K562 (cell line): ENCODE measurements around the gene STPG2. TPM values are rescaled to one million over a fixed set of nuclear protein-coding genes. Genes with fewer than 3 reads are reported as not detected.

Source experiments
- ATAC-seq: fragments of 200-7000 bp; cut with Tn5 transposase; 3 replicates; pipeline ENCODE4 v1.9.1; 2020; ENCODE audit warnings: moderate library complexity
- BruUV-seq: library from RNA; stranded (reverse); fragments of 400-500 nt; replicated peaks from 2 replicates; lab custom pipeline; 2021; lab: Mats Ljungman, UMichigan
- CTCF ChIA-PET: fragments of 300-600 bp; formaldehyde crosslinking; extraction: SDS; loops from one replicate; lab custom pipeline; 2021; ENCODE audit warnings: low intra/inter-chr PET ratio; lab: Yijun Ruan, JAX
- POLR2A ChIA-PET: fragments of 300-600, 350-650 bp; sonication (Branson Sonifier 250); formaldehyde crosslinking; extraction: SDS; loops from one replicate; lab custom pipeline; 2021; ENCODE audit warnings: antibody characterized with exemption, inconsistent platforms; lab: Yijun Ruan, JAX
- DNase-seq, 4 experiments: peaks; one replicate each; pipeline versions ENCODE4 v3.0.0 to v3.0.0-alpha.2; 2011 to 2018; ENCODE audit warnings: low spot score in 3 of 4, mixed read lengths in 3 of 4; ENCODE audit errors: extremely low read depth in 1 of 4
- FAIRE-seq: peaks from 2 replicates; lab custom pipeline; 2011; peaks lifted over from hg19 to GRCh38; lab: Jason Lieb, UNC
- H2AFZ ChIP-seq: 2 replicates; pipeline ENCODE4 v1.6.0; 2011; ENCODE audit warnings: low read depth, low read length, control low read depth, inconsistent platforms
- H3K27ac ChIP-seq: fragments of 200-600 bp; 3 replicates; pipeline ENCODE4 v1.8.0; 2011; ENCODE audit warnings: low read depth, mild to moderate bottlenecking, control low read depth, inconsistent platforms, low read length, moderate library complexity, mixed read lengths; ENCODE audit errors: extremely low read depth
- H3K27me3 ChIP-seq, 2 experiments: fragments of 300-600 bp in 1 of 2; 2 replicates in 1 of 2; 3 replicates in 1 of 2; pipeline versions ENCODE4 v1.6.0 to v1.8.0; 2011; ENCODE audit warnings: inconsistent platforms in 2 of 2, low read length in 2 of 2, mild to moderate bottlenecking in 1 of 2, mixed read lengths in 1 of 2, moderate library complexity in 1 of 2; ENCODE audit not compliant: control insufficient read depth in 2 of 2, insufficient read depth in 2 of 2
- H3K36me3 ChIP-seq: fragments of 300-600 bp; 3 replicates; pipeline ENCODE4 v1.8.0; 2011; ENCODE audit warnings: mild to moderate bottlenecking, low read length, inconsistent platforms; ENCODE audit not compliant: control insufficient read depth, insufficient read depth
- H3K4me1 ChIP-seq, 2 experiments: fragments of 200-600 bp in 1 of 2; replicated peaks in 1 of 2; 2 replicates in 1 of 2; 3 replicates in 1 of 2; pipeline versions ENCODE4 v1.5.1 to v1.8.0; 2011; ENCODE audit warnings: inconsistent platforms in 2 of 2, low read length in 2 of 2, mild to moderate bottlenecking in 1 of 2, mixed read lengths in 1 of 2, moderate library complexity in 1 of 2; ENCODE audit not compliant: control insufficient read depth in 2 of 2, insufficient read depth in 2 of 2
- H3K4me2 ChIP-seq: 2 replicates; pipeline ENCODE4 v1.6.1; 2011; ENCODE audit warnings: low read length, control low read depth, inconsistent platforms, mixed read lengths; ENCODE audit not compliant: insufficient read depth
- H3K4me3 ChIP-seq: fragments of 200-600 bp; sonication (generic), shearing (Covaris generic); 2 replicates; pipeline ENCODE4 v1.5.1; 2016; ENCODE audit warnings: control low read depth, inconsistent platforms
- H3K79me2 ChIP-seq: fragments of 200-600 bp; 3 replicates; pipeline ENCODE4 v1.8.0; 2011; ENCODE audit warnings: low read length, inconsistent platforms; ENCODE audit not compliant: control insufficient read depth, insufficient read depth
- H3K9ac ChIP-seq, 2 experiments: 2 replicates each; pipeline versions ENCODE4 v1.6.0 to v1.6.1; 2011; ENCODE audit warnings: low read depth in 2 of 2, low read length in 2 of 2, control low read depth in 1 of 2, inconsistent platforms in 1 of 2, mild to moderate bottlenecking in 1 of 2, mixed read lengths in 1 of 2; ENCODE audit not compliant: insufficient read depth in 1 of 2
- H3K9me1 ChIP-seq: one replicate; pipeline ENCODE4 v1.6.0; 2011; ENCODE audit warnings: inconsistent platforms, mild to moderate bottlenecking, low read length, moderate library complexity; ENCODE audit not compliant: control insufficient read depth, insufficient read depth
- H3K9me3 ChIP-seq: replicated peaks from 2 replicates; pipeline ENCODE4 v1.5.1; 2011; ENCODE audit warnings: low read depth, low read length, inconsistent platforms; ENCODE audit not compliant: control insufficient read depth, insufficient read depth
- H4K20me1 ChIP-seq: replicated peaks from 2 replicates; pipeline ENCODE4 v1.6.1; 2011; ENCODE audit warnings: low read length, inconsistent platforms, mixed read lengths; ENCODE audit not compliant: control insufficient read depth, insufficient read depth
- ASH1L ChIP-seq: fragments of 450-650 bp; IDR thresholded peaks from 2 replicates; pipeline ENCODE4 v1.6.1; 2018; ENCODE audit warnings: borderline replicate concordance, mild to moderate bottlenecking, low read depth; ENCODE audit not compliant: partially characterized antibody
- DPF2 ChIP-seq: fragments of 450-650 bp; IDR thresholded peaks from 2 replicates; pipeline ENCODE4 v1.6.1; 2016
- NCOA1 ChIP-seq: fragments of 450-650 bp; IDR thresholded peaks from 2 replicates; pipeline ENCODE4 v1.6.1; 2016; ENCODE audit warnings: low read depth
- RBM17 ChIP-seq: fragments of 200-400 bp; formaldehyde crosslinking; IDR thresholded peaks from 2 replicates; pipeline ENCODE4 v1.6.1; 2017; ENCODE audit warnings: low read depth, mild to moderate bottlenecking, low read length, borderline replicate concordance
- SMARCB1 ChIP-seq: IDR thresholded peaks from 2 replicates; pipeline ENCODE4 v1.6.1; 2011; ENCODE audit warnings: improper control_type of control experiment, low read depth; ENCODE audit not compliant: insufficient read length
- SMC3 ChIP-seq: conservative IDR thresholded peaks from 2 replicates; pipeline ENCODE4 v1.6.1; 2011; ENCODE audit warnings: low read depth, low read length, improper control_type of control experiment; ENCODE audit not compliant: insufficient read depth
- WGBS: fragments of 100-300 bp; shearing (Covaris generic); methylation state at CpG from one replicate; pipeline ENCODE4 v1.1.6; 2016; ENCODE audit warnings: low coverage, mixed read lengths; ENCODE audit not compliant: insufficient coverage; ENCODE audit errors: missing lambda C conversion rate; 5-methylcytosine and 5-hydroxymethylcytosine counted together
- in situ Hi-C: fragments of 300-500 bp; cut with MboI; formaldehyde crosslinking; loops from 4 replicates; pipeline ENCODE4 v1.15.0; 2018; ENCODE audit warnings: inconsistent platforms, mixed read lengths
- intact Hi-C: fragments of 100-400 bp; cut with micrococcal nuclease; formaldehyde crosslinking; loops from 2 replicates; pipeline ENCODE4 v1.14.2; 2022
- polyA plus RNA-seq, 8 experiments: library from polyadenylated mRNA; depleted of rRNA in 4 of 8; stranded (reverse) in 5 of 8; unstranded in 3 of 8; fragments of >200 nt; fragmentation: Nextera tagmentation in 2 of 8; fragmentation: Illumina TruSeq in 1 of 8; extraction: Ambion mirVana in 2 of 8; extraction: Trizol in 1 of 8; gene quantifications; 2 replicates each; pipeline versions ENCODE4 v1.2.1 to v1.2.3, GENCODE V29; 2011 to 2014; ENCODE audit warnings: inconsistent platforms in 1 of 8, missing spikeins in 1 of 8
- total RNA-seq, 7 experiments: library from RNA; depleted of rRNA in 6 of 7; stranded (reverse); fragments of >200 nt in 6 of 7; fragmentation: Illumina TruSeq in 2 of 7; extraction: Trizol in 2 of 7; gene quantifications; 2 replicates each; pipeline versions ENCODE4 v1.2.1 to v1.2.3, GENCODE V29; 2011 to 2021; ENCODE audit warnings: low replicate concordance in 1 of 7
- TF ChIP-seq, protein P1 (sequence below): fragments of 200-600 bp; sonication (generic); IDR thresholded peaks from one replicate; pipeline ENCODE4 v1.6.1; 2012; ENCODE audit warnings: mild to moderate bottlenecking, low read depth, low read length, inconsistent platforms

Gene STPG2
- total and polyA plus RNA-seq, 9 of the 15 experiments (the other 6 are each of a cell fraction or from before 2014, with no cell fraction given): not detected

DNA sequence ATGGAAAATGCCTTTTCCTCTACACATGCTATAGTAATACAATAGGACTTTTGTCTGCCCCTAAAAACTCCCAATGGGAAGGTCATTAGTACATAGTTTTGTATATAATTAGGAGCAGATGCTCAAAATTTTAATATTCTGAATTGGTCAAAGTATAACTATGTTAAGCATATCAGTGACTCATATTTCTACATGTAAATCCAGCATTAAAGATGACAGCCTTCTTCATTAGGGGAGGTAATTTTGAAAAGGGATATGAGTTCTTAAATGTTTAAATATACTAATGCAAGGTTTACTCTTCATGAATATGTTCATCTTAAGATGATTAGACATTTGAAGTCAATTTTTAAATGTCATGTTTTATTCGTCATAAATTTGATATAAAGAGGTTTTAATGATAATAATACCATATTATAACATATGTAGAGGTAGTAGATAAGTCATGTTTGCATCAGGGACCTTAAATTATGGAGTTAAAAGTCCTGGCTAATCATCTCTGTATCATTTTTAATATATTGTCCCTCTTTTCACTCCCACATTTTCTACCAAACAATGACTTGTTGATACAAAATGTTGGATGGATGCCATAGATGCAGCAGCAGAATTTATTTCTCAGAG lies 218.8 kb downstream of the STPG2 start:
- 0% methylated on average over 1 of the region's 1 CpG for WGBS
- Histone ChIP-seq H3K79me2 (no peaks in the 10 kb centered on the region), H3K4me2 (no peak overlapping the region), H3K9ac (no peak overlapping the region), H3K9me3 (no peaks in the 10 kb centered on the region), H2AFZ (no peak overlapping the region), H3K27ac (no peak overlapping the region), H4K20me1 (no peaks in the 10 kb centered on the region), H3K27me3 (no peaks in the 10 kb centered on the region), H3K36me3 (no peaks in the 10 kb centered on the region), H3K4me1 (no peaks in the 10 kb centered on the region), H3K9me1 (no peaks in the 10 kb centered on the region), H3K4me3 (no peak overlapping the region)
- intact Hi-C loops (no loop called here), in situ Hi-C loops (no loop called here)
- FAIRE-seq: no peak
- ATAC-seq: no peak
- CTCF ChIA-PET: no interaction called here
- POLR2A ChIA-PET: no interaction called here
- BruUV-seq: no TSS peak
- no peak for DNase-seq
- TF ChIP-seq DPF2 (no peak), ASH1L (no peak), SMARCB1 (no peak), RBM17 (no peak), NCOA1 (no peak), SMC3 (no peak)
- TF ChIP-seq, protein P1, sequence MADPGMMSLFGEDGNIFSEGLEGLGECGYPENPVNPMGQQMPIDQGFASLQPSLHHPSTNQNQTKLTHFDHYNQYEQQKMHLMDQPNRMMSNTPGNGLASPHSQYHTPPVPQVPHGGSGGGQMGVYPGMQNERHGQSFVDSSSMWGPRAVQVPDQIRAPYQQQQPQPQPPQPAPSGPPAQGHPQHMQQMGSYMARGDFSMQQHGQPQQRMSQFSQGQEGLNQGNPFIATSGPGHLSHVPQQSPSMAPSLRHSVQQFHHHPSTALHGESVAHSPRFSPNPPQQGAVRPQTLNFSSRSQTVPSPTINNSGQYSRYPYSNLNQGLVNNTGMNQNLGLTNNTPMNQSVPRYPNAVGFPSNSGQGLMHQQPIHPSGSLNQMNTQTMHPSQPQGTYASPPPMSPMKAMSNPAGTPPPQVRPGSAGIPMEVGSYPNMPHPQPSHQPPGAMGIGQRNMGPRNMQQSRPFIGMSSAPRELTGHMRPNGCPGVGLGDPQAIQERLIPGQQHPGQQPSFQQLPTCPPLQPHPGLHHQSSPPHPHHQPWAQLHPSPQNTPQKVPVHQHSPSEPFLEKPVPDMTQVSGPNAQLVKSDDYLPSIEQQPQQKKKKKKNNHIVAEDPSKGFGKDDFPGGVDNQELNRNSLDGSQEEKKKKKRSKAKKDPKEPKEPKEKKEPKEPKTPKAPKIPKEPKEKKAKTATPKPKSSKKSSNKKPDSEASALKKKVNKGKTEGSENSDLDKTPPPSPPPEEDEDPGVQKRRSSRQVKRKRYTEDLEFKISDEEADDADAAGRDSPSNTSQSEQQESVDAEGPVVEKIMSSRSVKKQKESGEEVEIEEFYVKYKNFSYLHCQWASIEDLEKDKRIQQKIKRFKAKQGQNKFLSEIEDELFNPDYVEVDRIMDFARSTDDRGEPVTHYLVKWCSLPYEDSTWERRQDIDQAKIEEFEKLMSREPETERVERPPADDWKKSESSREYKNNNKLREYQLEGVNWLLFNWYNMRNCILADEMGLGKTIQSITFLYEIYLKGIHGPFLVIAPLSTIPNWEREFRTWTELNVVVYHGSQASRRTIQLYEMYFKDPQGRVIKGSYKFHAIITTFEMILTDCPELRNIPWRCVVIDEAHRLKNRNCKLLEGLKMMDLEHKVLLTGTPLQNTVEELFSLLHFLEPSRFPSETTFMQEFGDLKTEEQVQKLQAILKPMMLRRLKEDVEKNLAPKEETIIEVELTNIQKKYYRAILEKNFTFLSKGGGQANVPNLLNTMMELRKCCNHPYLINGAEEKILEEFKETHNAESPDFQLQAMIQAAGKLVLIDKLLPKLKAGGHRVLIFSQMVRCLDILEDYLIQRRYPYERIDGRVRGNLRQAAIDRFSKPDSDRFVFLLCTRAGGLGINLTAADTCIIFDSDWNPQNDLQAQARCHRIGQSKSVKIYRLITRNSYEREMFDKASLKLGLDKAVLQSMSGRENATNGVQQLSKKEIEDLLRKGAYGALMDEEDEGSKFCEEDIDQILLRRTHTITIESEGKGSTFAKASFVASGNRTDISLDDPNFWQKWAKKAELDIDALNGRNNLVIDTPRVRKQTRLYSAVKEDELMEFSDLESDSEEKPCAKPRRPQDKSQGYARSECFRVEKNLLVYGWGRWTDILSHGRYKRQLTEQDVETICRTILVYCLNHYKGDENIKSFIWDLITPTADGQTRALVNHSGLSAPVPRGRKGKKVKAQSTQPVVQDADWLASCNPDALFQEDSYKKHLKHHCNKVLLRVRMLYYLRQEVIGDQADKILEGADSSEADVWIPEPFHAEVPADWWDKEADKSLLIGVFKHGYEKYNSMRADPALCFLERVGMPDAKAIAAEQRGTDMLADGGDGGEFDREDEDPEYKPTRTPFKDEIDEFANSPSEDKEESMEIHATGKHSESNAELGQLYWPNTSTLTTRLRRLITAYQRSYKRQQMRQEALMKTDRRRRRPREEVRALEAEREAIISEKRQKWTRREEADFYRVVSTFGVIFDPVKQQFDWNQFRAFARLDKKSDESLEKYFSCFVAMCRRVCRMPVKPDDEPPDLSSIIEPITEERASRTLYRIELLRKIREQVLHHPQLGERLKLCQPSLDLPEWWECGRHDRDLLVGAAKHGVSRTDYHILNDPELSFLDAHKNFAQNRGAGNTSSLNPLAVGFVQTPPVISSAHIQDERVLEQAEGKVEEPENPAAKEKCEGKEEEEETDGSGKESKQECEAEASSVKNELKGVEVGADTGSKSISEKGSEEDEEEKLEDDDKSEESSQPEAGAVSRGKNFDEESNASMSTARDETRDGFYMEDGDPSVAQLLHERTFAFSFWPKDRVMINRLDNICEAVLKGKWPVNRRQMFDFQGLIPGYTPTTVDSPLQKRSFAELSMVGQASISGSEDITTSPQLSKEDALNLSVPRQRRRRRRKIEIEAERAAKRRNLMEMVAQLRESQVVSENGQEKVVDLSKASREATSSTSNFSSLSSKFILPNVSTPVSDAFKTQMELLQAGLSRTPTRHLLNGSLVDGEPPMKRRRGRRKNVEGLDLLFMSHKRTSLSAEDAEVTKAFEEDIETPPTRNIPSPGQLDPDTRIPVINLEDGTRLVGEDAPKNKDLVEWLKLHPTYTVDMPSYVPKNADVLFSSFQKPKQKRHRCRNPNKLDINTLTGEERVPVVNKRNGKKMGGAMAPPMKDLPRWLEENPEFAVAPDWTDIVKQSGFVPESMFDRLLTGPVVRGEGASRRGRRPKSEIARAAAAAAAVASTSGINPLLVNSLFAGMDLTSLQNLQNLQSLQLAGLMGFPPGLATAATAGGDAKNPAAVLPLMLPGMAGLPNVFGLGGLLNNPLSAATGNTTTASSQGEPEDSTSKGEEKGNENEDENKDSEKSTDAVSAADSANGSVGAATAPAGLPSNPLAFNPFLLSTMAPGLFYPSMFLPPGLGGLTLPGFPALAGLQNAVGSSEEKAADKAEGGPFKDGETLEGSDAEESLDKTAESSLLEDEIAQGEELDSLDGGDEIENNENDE: no peak
